ENCODE results near the gene GRP. TPM values are rescaled to one million over a fixed set of nuclear protein-coding genes. Genes with fewer than 3 reads are reported as not detected.

Gene GRP
- polyA plus RNA-seq (2012; ENCODE audit: missing spikeins): not detected

DNA sequence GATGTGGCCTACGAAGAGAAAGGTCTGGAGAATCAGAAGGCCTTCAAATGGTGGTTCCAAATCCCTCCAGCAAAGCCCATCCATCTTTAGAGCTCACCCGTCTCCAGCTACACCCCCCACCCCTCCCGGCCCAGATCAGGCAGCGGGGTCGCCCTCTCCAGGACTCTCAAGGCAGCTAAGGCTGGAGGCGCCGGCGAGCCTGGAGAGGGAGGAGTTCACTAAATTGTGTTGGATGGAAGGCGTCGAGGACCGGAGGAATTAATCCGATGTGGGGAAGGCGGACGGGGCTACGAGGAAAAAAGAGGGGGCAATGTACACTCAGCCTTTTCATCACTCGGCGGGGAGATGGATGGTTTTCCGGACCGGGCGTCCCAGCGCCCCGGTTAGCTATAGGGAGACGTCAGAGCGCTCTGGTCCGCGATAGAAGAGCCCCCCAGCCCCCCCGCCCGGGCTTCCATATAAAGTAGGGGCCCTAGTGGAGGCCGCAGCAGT lies at the start of gene GRP:
GRP (plus strand) TSS at position 487 of the 492 bp plus-strand sequence. CDS start 108 bp downstream, outside the sequence.
- TF ChIP-seq POLR2A (IDR thresholded peaks at IDR 0.05; ENCODE audit: low read depth, low read length) (no peak), POLR2AphosphoS5 (IDR thresholded peaks at IDR 0.05; ENCODE audit: low read depth, low read length) (no peak), TAF1 (IDR thresholded peaks at IDR 0.05; ENCODE audit: borderline replicate concordance, low read depth, low read length) (no peak)
- no peak for DNase-seq (ENCODE audit: insufficient read length)
- FAIRE-seq: no peak

- TF ChIP-seq POLR2AphosphoS5 (IDR thresholded peaks at IDR 0.05; ENCODE audit: low read depth, low read length) (no peak), POLR2A (IDR thresholded peaks at IDR 0.05; ENCODE audit: low read depth, low read length) (no peak), TAF1 (IDR thresholded peaks at IDR 0.05; ENCODE audit: borderline replicate concordance, low read depth, low read length) (no peak)
- no peak for DNase-seq (ENCODE audit: insufficient read length)
- no peak for FAIRE-seq
Measured at GRCh38 chr18:59172664-59173249, 47.2 kb upstream of the GRP start.

GRCh38 chr18:59177485-59177884 lies 42.5 kb upstream of the GRP start:
- FAIRE-seq (no peak), DNase-seq (ENCODE audit: insufficient read length) (no peak)
- TF ChIP-seq POLR2AphosphoS5 (IDR thresholded peaks at IDR 0.05; ENCODE audit: low read depth, low read length) (no peak), TAF1 (IDR thresholded peaks at IDR 0.05; ENCODE audit: borderline replicate concordance, low read depth, low read length) (no peak), POLR2A (IDR thresholded peaks at IDR 0.05; ENCODE audit: low read depth, low read length) (no peak)

DNA sequence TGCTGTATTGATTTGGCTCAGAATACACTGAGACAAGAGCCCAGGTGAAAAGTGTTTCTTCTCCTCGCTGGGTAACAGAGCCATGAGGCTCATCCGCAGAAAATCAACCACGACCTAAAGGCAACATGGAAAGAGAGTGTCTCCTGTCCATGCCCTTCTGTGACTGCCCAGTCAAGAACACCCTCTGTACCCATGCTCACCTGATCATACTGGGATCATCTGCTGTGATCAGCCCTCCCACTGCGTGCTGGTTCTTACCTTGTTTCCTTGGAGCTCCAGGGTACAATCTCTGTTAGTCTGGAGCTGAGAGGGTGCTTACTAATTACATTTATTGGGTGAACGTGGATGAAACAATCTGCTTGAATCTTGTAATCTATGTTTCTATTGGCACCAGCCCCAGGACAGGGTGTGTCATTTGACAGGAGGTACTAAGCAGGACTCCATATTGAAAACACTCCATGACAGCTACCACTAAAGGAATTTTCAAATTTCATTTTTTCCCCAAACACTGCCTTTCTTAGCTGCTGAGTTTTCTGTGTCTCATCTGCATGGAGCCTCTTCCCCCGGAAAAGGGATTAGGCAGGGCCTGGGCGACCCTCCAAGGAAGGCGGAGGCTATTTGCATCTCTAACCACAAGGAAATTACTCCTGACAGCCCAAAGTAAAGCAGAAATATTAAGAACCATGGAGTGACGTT lies 39.7 kb upstream of the GRP start:
- DNase-seq (ENCODE audit: insufficient read length) (no peak), FAIRE-seq (no peak)
- no peak for TF ChIP-seq POLR2AphosphoS5 (IDR thresholded peaks at IDR 0.05; ENCODE audit: low read depth, low read length)
- no peak for TF ChIP-seq POLR2A (IDR thresholded peaks at IDR 0.05; ENCODE audit: low read depth, low read length)
- TF ChIP-seq TAF1 (IDR thresholded peaks at IDR 0.05; ENCODE audit: borderline replicate concordance, low read depth, low read length): no peak

DNA sequence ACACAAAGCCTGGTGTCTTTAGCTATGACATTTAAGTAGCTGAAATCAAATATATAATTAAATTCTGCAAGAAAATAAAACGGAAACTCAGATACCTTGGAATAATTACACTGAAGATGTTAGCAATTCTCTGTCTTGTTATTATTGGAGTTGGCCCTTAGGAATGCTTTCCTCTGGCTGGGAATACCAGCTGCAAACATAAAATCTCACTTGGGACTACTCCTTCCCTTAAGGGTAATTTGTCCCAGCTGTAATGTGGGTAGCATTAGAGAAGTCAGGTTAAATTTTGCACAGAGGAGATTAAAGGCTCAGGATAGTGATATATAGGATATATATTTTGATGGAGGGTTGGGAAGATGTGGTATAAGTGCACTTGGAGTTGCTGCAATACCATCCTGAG lies 37.3 kb upstream of the GRP start:
- DNase-seq (ENCODE audit: insufficient read length) (no peak), FAIRE-seq (no peak)
- TF ChIP-seq POLR2A (IDR thresholded peaks at IDR 0.05; ENCODE audit: low read depth, low read length) (no peak), POLR2AphosphoS5 (IDR thresholded peaks at IDR 0.05; ENCODE audit: low read depth, low read length) (no peak), TAF1 (IDR thresholded peaks at IDR 0.05; ENCODE audit: borderline replicate concordance, low read depth, low read length) (no peak)

- no peak for FAIRE-seq
- TF ChIP-seq TAF1 (IDR thresholded peaks at IDR 0.05; ENCODE audit: borderline replicate concordance, low read depth, low read length) (no peak), POLR2A (IDR thresholded peaks at IDR 0.05; ENCODE audit: low read depth, low read length) (no peak), POLR2AphosphoS5 (IDR thresholded peaks at IDR 0.05; ENCODE audit: low read depth, low read length) (no peak)
- no peak for DNase-seq (ENCODE audit: insufficient read length)
Measured at GRCh38 chr18:59189008-59189407, 30.9 kb upstream of the GRP start.

- FAIRE-seq: no peak
- TF ChIP-seq POLR2A (IDR thresholded peaks at IDR 0.05; ENCODE audit: low read depth, low read length) (no peak), TAF1 (IDR thresholded peaks at IDR 0.05; ENCODE audit: borderline replicate concordance, low read depth, low read length) (no peak), POLR2AphosphoS5 (IDR thresholded peaks at IDR 0.05; ENCODE audit: low read depth, low read length) (no peak)
Measured at GRCh38 chr18:59189746-59190145, 30.2 kb upstream of the GRP start.

GRCh38 chr18:59196161-59196725 lies 23.7 kb upstream of the GRP start:
- FAIRE-seq (no peak), DNase-seq (ENCODE audit: insufficient read length) (no peak)
- TF ChIP-seq POLR2A (IDR thresholded peaks at IDR 0.05; ENCODE audit: low read depth, low read length) (no peak), POLR2AphosphoS5 (IDR thresholded peaks at IDR 0.05; ENCODE audit: low read depth, low read length) (no peak), TAF1 (IDR thresholded peaks at IDR 0.05; ENCODE audit: borderline replicate concordance, low read depth, low read length) (no peak)

More at GRCh38 chr18:59189746-59190145, 30.2 kb upstream of the GRP start:
- no peak for DNase-seq (ENCODE audit: insufficient read length)

- TF ChIP-seq POLR2A (IDR thresholded peaks at IDR 0.05; ENCODE audit: low read depth, low read length) (no peak), POLR2AphosphoS5 (IDR thresholded peaks at IDR 0.05; ENCODE audit: low read depth, low read length) (no peak), TAF1 (IDR thresholded peaks at IDR 0.05; ENCODE audit: borderline replicate concordance, low read depth, low read length) (no peak)
- no peak for FAIRE-seq
- DNase-seq (ENCODE audit: insufficient read length): no peak
Measured at GRCh38 chr18:59197636-59198035, 22.3 kb upstream of the GRP start.

DNA sequence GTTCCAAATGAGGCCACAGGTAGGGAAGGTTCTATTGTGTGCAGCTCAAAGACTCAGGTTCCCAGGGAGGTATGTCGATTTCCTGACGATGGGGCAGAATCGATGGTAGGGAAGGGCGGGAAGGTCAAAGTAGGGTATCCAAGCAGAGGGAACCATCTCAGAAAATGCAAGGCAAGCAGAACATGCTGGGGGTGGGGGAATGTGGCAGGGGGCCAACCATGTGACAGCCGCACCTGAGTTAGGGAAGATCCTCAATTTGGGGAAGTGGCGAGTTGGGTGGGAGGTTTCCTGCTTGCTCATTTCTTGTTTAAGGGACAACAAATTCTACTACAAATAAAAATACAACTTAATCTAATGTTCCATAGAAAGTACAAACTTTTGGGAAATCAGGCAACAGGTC lies 21.7 kb upstream of the GRP start:
- TF ChIP-seq POLR2A (IDR thresholded peaks at IDR 0.05; ENCODE audit: low read depth, low read length) (no peak), TAF1 (IDR thresholded peaks at IDR 0.05; ENCODE audit: borderline replicate concordance, low read depth, low read length) (no peak), POLR2AphosphoS5 (IDR thresholded peaks at IDR 0.05; ENCODE audit: low read depth, low read length) (no peak)
- FAIRE-seq (no peak), DNase-seq (ENCODE audit: insufficient read length) (no peak)

- no peak for TF ChIP-seq POLR2AphosphoS5 (IDR thresholded peaks at IDR 0.05; ENCODE audit: low read depth, low read length)
- TF ChIP-seq POLR2A (IDR thresholded peaks at IDR 0.05; ENCODE audit: low read depth, low read length): no peak
- no peak for TF ChIP-seq TAF1 (IDR thresholded peaks at IDR 0.05; ENCODE audit: borderline replicate concordance, low read depth, low read length)
- DNase-seq (ENCODE audit: insufficient read length): no peak
- no peak for FAIRE-seq
Measured at GRCh38 chr18:59200787-59201186, 19.2 kb upstream of the GRP start.
